WTC11 (cell line): ENCODE data around the gene WTAP. TPM values are rescaled to one million over a fixed set of nuclear protein-coding genes. Genes with fewer than 3 reads are reported as not detected.
"Not testable (repeated sequence)": the region's sequence is repeated elsewhere in the genome, so short reads cannot be mapped to it uniquely, and the experiment has no call there.

Source experiments
- ATAC-seq: fragments of 200-7000 bp; cut with Tn5 transposase; 2 replicates; pipeline ENCODE4 v1.10.0; 2021; ENCODE audit warnings: mild to moderate bottlenecking, moderate library complexity
- CTCF ChIA-PET: fragments of 300-600 bp; sonication (Branson Sonifier 250); formaldehyde crosslinking; loops from one replicate; lab custom pipeline; 2021; ENCODE audit warnings: antibody characterized with exemption; lab: Charles Lee
- POLR2A ChIA-PET: fragments of 350-600 bp; sonication (Branson Sonifier 250); formaldehyde crosslinking; loops from one replicate; lab custom pipeline; 2021; ENCODE audit warnings: antibody characterized with exemption; lab: Charles Lee
- DNase-seq: peaks from one replicate; pipeline ENCODE4 v3.0.0; 2021; ENCODE audit warnings: low spot score
- H3K27ac Mint-ChIP-seq: 2 replicates; pipeline ENCODE4 v1.8.0; 2021; ENCODE audit warnings: mixed read lengths
- H3K27me3 Mint-ChIP-seq: 2 replicates; pipeline ENCODE4 v1.8.0; 2021; ENCODE audit warnings: low read depth, mild to moderate bottlenecking, moderate library complexity, mixed read lengths
- H3K36me3 Mint-ChIP-seq: 2 replicates; pipeline ENCODE4 v1.8.0; 2021; ENCODE audit warnings: mixed read lengths
- H3K4me1 Mint-ChIP-seq: 2 replicates; pipeline ENCODE4 v1.8.0; 2022; ENCODE audit warnings: mixed read lengths
- H3K4me3 Mint-ChIP-seq: 2 replicates; pipeline ENCODE4 v1.8.0; 2021; ENCODE audit warnings: mild to moderate bottlenecking, moderate library complexity, mixed read lengths
- H3K9me3 Mint-ChIP-seq: 2 replicates; pipeline ENCODE4 v1.8.0; 2021; ENCODE audit warnings: mixed read lengths
- CREM ChIP-seq: sonication (generic); formaldehyde crosslinking; IDR thresholded peaks from 2 replicates; pipeline ENCODE4 v1.8.1; 2022; ENCODE audit warnings: mild to moderate bottlenecking, missing genetic modification reagents, moderate library complexity
- ELF4 ChIP-seq: sonication (generic); formaldehyde crosslinking; IDR thresholded peaks from 2 replicates; pipeline ENCODE4 v1.8.1; 2022; ENCODE audit warnings: low read depth, mild to moderate bottlenecking, moderate library complexity, missing genetic modification reagents
- FOXJ3 ChIP-seq: sonication (generic); formaldehyde crosslinking; IDR thresholded peaks from 2 replicates; pipeline ENCODE4 v1.9.0; 2021; ENCODE audit warnings: missing genetic modification reagents, mild to moderate bottlenecking, borderline replicate concordance
- NFE2L1 ChIP-seq: sonication (generic); formaldehyde crosslinking; IDR thresholded peaks from 2 replicates; pipeline ENCODE4 v1.8.1; 2023; ENCODE audit warnings: missing genetic modification reagents
- NR1H2 ChIP-seq: sonication (generic); formaldehyde crosslinking; IDR thresholded peaks from 2 replicates; pipeline ENCODE4 v1.9.0; 2021; ENCODE audit warnings: mild to moderate bottlenecking, moderate library complexity, missing genetic modification reagents
- NR2C2 ChIP-seq: sonication (generic); formaldehyde crosslinking; IDR thresholded peaks from 2 replicates; pipeline ENCODE4 v1.8.0; 2022; ENCODE audit warnings: mild to moderate bottlenecking, missing genetic modification reagents
- NR3C1 ChIP-seq: sonication (generic); formaldehyde crosslinking; conservative IDR thresholded peaks from 2 replicates; pipeline ENCODE4 v1.8.1; 2023; ENCODE audit warnings: low read depth, mild to moderate bottlenecking, missing genetic modification reagents
- SMAD3 ChIP-seq: sonication (generic); formaldehyde crosslinking; IDR thresholded peaks from 2 replicates; pipeline ENCODE4 v1.8.0; 2022; ENCODE audit warnings: missing genetic modification reagents, mild to moderate bottlenecking, borderline replicate concordance
- SOX15 ChIP-seq: fragments of 250-450 bp; sonication (Bioruptor Pico); IDR thresholded peaks from 2 replicates; pipeline ENCODE4 v1.9.0; 2021; ENCODE audit warnings: mild to moderate bottlenecking
- TEAD1 ChIP-seq: sonication (generic); formaldehyde crosslinking; IDR thresholded peaks from 2 replicates; pipeline ENCODE4 v1.8.0; 2022; ENCODE audit warnings: mild to moderate bottlenecking, missing genetic modification reagents
- ZNF121 ChIP-seq: sonication (generic); formaldehyde crosslinking; IDR thresholded peaks from 2 replicates; pipeline ENCODE4 v1.8.0; 2023; ENCODE audit warnings: missing genetic modification reagents
- ZNF219 ChIP-seq: sonication (generic); formaldehyde crosslinking; IDR thresholded peaks from 2 replicates; pipeline ENCODE4 v1.8.0; 2023; ENCODE audit warnings: missing genetic modification reagents, mild to moderate bottlenecking, borderline replicate concordance
- ZNF423 ChIP-seq: fragments of 250-450 bp; sonication (Bioruptor Pico); IDR thresholded peaks from 2 replicates; pipeline ENCODE4 v2.1.2; 2022; ENCODE audit warnings: mild to moderate bottlenecking, moderate library complexity
- ZNF671 ChIP-seq: fragments of 250-450 bp; sonication (Bioruptor Pico); IDR thresholded peaks from 2 replicates; pipeline ENCODE4 v1.8.0; 2021; ENCODE audit warnings: mild to moderate bottlenecking
- total RNA-seq: library from RNA; stranded (reverse); gene quantifications from 3 replicates; pipeline ENCODE4 v1.2.3, GENCODE V29; 2021
- TF ChIP-seq, protein P1 (sequence below): sonication (generic); formaldehyde crosslinking; IDR thresholded peaks from 2 replicates; pipeline ENCODE4 v1.8.1; 2022; ENCODE audit warnings: mild to moderate bottlenecking, moderate library complexity, missing genetic modification reagents
- TF ChIP-seq, protein P2 (sequence below): sonication (generic); formaldehyde crosslinking; IDR thresholded peaks from 2 replicates; pipeline ENCODE4 v1.8.1; 2023; ENCODE audit warnings: mild to moderate bottlenecking, missing genetic modification reagents, moderate library complexity
- TF ChIP-seq, protein P3 (sequence below): sonication (generic); formaldehyde crosslinking; conservative IDR thresholded peaks from 2 replicates; pipeline ENCODE4 v1.8.1; 2023; ENCODE audit warnings: mild to moderate bottlenecking, low read depth, missing genetic modification reagents, moderate library complexity
- TF ChIP-seq, protein P4 (sequence below): sonication (generic); formaldehyde crosslinking; conservative IDR thresholded peaks from 2 replicates; pipeline ENCODE4 v1.8.1; 2022; ENCODE audit warnings: mild to moderate bottlenecking, missing genetic modification reagents
- TF ChIP-seq, protein P5 (sequence below): fragments of 250-450 bp; sonication (Bioruptor Pico); IDR thresholded peaks from 2 replicates; pipeline ENCODE4 v2.1.2; 2022; ENCODE audit warnings: mild to moderate bottlenecking, moderate library complexity
- TF ChIP-seq, protein P6 (sequence below): sonication (generic); formaldehyde crosslinking; IDR thresholded peaks from 2 replicates; pipeline ENCODE4 v1.8.1; 2023; ENCODE audit warnings: mild to moderate bottlenecking, moderate library complexity, missing genetic modification reagents
- TF ChIP-seq, protein P7 (sequence below): fragments of 250-450 bp; sonication (Bioruptor Pico); IDR thresholded peaks from 2 replicates; pipeline ENCODE4 v1.8.0; 2021; ENCODE audit warnings: mild to moderate bottlenecking

The WTAP gene
- total RNA-seq, 1 experiment from 2014 or later: 88.8 TPM

DNA sequence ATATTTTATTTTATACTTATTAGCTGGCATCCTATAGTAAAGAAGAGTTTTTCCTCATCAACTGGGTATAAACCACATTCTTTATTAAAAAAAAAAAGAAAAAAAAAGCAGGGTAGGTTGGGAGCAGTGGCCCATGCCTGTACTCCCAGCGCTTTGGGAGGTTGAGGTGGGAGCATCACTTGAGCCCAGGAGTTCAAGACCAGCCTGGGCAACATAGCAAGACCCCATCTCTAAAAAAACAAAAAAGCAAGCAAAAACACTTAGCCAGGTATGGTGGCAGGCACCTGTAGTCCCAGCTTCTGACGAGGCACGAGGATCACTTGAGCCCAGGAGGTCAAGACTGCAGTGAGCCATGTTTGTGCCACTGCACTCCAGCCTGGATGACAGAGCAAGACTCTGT is 5.3 kb upstream of the WTAP start:
- H3K27me3 Mint-ChIP-seq, H3K4me1 Mint-ChIP-seq, DNase-seq, H3K36me3 Mint-ChIP-seq, CTCF ChIA-PET, ATAC-seq, H3K27ac Mint-ChIP-seq, H3K4me3 Mint-ChIP-seq, H3K9me3 Mint-ChIP-seq: not testable (repeated sequence)
- TF ChIP-seq ZNF121: peak; percentile 80; the same call in 1 of the 2 replicates
- POLR2A ChIA-PET: interaction anchor here (0.6 kb wide), 1 partner anchor 9 kb away, joined by 5 read pairs; no protein-coding TSS in a partner anchor

DNA sequence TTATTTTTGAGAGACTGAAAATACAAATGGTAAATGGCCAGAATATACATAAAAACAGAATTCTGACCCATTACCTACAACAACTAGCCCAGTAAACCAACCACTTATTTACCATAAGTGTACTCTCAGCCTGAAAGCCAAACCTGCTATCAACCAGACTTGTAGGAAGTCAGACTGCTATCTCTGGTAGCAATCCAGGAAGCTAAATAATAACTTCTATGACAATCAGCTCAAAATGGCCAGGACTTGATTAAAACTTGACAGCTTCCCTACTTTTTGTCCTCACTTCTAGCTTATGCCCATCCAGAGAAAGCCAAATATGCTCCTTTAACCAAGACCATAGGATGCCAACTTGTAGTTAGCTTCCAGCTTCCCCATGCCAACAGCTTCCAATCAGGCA is 4.7 kb upstream of the WTAP start:
- DNase-seq: no peak
- Mint-ChIP-seq H3K27ac (peak overlapping the region; percentile 86), H3K9me3 (no peaks in the 10 kb centered on the region; the same call in 1 of the 2 replicates)
- TF ChIP-seq ZNF671 (CRISPR knock-in tag): no peak
- TF ChIP-seq, protein P1, sequence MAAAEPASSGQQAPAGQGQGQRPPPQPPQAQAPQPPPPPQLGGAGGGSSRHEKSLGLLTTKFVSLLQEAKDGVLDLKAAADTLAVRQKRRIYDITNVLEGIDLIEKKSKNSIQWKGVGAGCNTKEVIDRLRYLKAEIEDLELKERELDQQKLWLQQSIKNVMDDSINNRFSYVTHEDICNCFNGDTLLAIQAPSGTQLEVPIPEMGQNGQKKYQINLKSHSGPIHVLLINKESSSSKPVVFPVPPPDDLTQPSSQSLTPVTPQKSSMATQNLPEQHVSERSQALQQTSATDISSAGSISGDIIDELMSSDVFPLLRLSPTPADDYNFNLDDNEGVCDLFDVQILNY: no peak
- TF ChIP-seq, protein P2, sequence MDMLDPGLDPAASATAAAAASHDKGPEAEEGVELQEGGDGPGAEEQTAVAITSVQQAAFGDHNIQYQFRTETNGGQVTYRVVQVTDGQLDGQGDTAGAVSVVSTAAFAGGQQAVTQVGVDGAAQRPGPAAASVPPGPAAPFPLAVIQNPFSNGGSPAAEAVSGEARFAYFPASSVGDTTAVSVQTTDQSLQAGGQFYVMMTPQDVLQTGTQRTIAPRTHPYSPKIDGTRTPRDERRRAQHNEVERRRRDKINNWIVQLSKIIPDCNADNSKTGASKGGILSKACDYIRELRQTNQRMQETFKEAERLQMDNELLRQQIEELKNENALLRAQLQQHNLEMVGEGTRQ (CRISPR knock-in tag): no peak
- TF ChIP-seq ELF4: no peak
- TF ChIP-seq NR3C1 (CRISPR knock-in tag): no peak
- TF ChIP-seq ZNF423 (CRISPR knock-in tag): no peak
- no peak for TF ChIP-seq CREM (CRISPR knock-in tag)
- no peak for TF ChIP-seq NR2C2
- TF ChIP-seq NFE2L1: no peak
- TF ChIP-seq TEAD1: no peak
- TF ChIP-seq SMAD3 (CRISPR knock-in tag): no peak
- no peak for TF ChIP-seq NR1H2 (CRISPR knock-in tag)
- TF ChIP-seq, protein P3, sequence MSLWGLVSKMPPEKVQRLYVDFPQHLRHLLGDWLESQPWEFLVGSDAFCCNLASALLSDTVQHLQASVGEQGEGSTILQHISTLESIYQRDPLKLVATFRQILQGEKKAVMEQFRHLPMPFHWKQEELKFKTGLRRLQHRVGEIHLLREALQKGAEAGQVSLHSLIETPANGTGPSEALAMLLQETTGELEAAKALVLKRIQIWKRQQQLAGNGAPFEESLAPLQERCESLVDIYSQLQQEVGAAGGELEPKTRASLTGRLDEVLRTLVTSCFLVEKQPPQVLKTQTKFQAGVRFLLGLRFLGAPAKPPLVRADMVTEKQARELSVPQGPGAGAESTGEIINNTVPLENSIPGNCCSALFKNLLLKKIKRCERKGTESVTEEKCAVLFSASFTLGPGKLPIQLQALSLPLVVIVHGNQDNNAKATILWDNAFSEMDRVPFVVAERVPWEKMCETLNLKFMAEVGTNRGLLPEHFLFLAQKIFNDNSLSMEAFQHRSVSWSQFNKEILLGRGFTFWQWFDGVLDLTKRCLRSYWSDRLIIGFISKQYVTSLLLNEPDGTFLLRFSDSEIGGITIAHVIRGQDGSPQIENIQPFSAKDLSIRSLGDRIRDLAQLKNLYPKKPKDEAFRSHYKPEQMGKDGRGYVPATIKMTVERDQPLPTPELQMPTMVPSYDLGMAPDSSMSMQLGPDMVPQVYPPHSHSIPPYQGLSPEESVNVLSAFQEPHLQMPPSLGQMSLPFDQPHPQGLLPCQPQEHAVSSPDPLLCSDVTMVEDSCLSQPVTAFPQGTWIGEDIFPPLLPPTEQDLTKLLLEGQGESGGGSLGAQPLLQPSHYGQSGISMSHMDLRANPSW (CRISPR knock-in tag): no peak
- no peak for TF ChIP-seq SOX15 (CRISPR knock-in tag)
- TF ChIP-seq ZNF219 (CRISPR knock-in tag): no peak
- TF ChIP-seq, protein P4, sequence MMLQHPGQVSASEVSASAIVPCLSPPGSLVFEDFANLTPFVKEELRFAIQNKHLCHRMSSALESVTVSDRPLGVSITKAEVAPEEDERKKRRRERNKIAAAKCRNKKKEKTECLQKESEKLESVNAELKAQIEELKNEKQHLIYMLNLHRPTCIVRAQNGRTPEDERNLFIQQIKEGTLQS (CRISPR knock-in tag): no peak
- TF ChIP-seq, protein P5, sequence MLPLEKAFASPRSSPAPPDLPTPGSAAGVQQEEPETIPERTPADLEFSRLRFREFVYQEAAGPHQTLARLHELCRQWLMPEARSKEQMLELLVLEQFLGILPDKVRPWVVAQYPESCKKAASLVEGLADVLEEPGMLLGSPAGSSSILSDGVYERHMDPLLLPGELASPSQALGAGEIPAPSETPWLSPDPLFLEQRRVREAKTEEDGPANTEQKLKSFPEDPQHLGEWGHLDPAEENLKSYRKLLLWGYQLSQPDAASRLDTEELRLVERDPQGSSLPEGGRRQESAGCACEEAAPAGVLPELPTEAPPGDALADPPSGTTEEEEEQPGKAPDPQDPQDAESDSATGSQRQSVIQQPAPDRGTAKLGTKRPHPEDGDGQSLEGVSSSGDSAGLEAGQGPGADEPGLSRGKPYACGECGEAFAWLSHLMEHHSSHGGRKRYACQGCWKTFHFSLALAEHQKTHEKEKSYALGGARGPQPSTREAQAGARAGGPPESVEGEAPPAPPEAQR (CRISPR knock-in tag): no peak
- TF ChIP-seq, protein P6, sequence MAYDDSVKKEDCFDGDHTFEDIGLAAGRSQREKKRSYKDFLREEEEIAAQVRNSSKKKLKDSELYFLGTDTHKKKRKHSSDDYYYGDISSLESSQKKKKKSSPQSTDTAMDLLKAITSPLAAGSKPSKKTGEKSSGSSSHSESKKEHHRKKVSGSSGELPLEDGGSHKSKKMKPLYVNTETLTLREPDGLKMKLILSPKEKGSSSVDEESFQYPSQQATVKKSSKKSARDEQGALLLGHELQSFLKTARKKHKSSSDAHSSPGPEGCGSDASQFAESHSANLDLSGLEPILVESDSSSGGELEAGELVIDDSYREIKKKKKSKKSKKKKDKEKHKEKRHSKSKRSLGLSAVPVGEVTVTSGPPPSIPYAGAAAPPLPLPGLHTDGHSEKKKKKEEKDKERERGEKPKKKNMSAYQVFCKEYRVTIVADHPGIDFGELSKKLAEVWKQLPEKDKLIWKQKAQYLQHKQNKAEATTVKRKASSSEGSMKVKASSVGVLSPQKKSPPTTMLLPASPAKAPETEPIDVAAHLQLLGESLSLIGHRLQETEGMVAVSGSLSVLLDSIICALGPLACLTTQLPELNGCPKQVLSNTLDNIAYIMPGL (CRISPR knock-in tag): no peak
- TF ChIP-seq FOXJ3 (CRISPR knock-in tag): no peak
- TF ChIP-seq, protein P7, sequence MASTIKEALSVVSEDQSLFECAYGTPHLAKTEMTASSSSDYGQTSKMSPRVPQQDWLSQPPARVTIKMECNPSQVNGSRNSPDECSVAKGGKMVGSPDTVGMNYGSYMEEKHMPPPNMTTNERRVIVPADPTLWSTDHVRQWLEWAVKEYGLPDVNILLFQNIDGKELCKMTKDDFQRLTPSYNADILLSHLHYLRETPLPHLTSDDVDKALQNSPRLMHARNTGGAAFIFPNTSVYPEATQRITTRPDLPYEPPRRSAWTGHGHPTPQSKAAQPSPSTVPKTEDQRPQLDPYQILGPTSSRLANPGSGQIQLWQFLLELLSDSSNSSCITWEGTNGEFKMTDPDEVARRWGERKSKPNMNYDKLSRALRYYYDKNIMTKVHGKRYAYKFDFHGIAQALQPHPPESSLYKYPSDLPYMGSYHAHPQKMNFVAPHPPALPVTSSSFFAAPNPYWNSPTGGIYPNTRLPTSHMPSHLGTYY (CRISPR knock-in tag): no peak
- TF ChIP-seq, all 79 proteins: peak for 0
- H3K36me3 Mint-ChIP-seq: peaks cover 7% of the 10 kb centered on the region
- POLR2A ChIA-PET: no interaction called here
- no peak for ATAC-seq
- no peaks in the 10 kb centered on the region for H3K27me3 Mint-ChIP-seq
- peaks cover 10% of the 10 kb centered on the region for H3K4me1 Mint-ChIP-seq
- CTCF ChIA-PET: no interaction called here
- no peak overlapping the region for H3K4me3 Mint-ChIP-seq
